Cardiac muscle cell (in vitro differentiated cells and primary cell): ENCODE data around the gene CYP46A1. TPM values are rescaled to one million over a fixed set of nuclear protein-coding genes. Genes with fewer than 3 reads are reported as not detected.

Source experiments
- DNase-seq, 2 donors: peaks; one replicate each; pipeline versions ENCODE4 v3.0.0 to v3.0.0-alpha.2; 2010 to 2017; ENCODE audit warnings: low read depth in 1 of 2, low spot score in 1 of 2
- H3K27ac ChIP-seq: fragments of 200-600 bp; sonication (generic); 2 replicates; pipeline ENCODE4 v1.5.1; 2016
- H3K27me3 ChIP-seq: fragments of 200-600 bp; sonication (generic); 2 replicates; pipeline ENCODE4 v1.6.0; 2016; ENCODE audit warnings: control low read depth
- H3K36me3 ChIP-seq: fragments of 200-600 bp; sonication (generic); 2 replicates; pipeline ENCODE4 v1.5.1; 2016; ENCODE audit warnings: control low read depth
- H3K4me1 ChIP-seq: fragments of 200-600 bp; sonication (generic); 2 replicates; pipeline ENCODE4 v1.8.1; 2017; ENCODE audit warnings: low read depth, mild to moderate bottlenecking, mixed run types
- H3K4me3 ChIP-seq: fragments of 200-600 bp; sonication (generic); 2 replicates; pipeline ENCODE4 v1.5.1; 2016; ENCODE audit warnings: mild to moderate bottlenecking
- H3K9me3 ChIP-seq: fragments of 200-600 bp; sonication (generic); 2 replicates; pipeline ENCODE4 v1.5.1; 2017; ENCODE audit warnings: low read depth, mild to moderate bottlenecking, control low read depth
- polyA plus RNA-seq: library from polyadenylated mRNA; unstranded; fragments of >200 nt; fragmentation: Nextera tagmentation; extraction: Ambion mirVana; gene quantifications from 2 replicates; pipeline ENCODE4 v1.2.1, GENCODE V29; 2016
- total RNA-seq: library from RNA; depleted of rRNA; stranded (reverse); fragments of >200 nt; gene quantifications from 2 replicates; pipeline ENCODE4 v1.2.3, GENCODE V29; 2016
- TF ChIP-seq, protein P1 (sequence below): IDR thresholded peaks from 2 replicates; pipeline ENCODE4 v1.5.1; 2012; ENCODE audit warnings: low read depth, mild to moderate bottlenecking, low read length

The CYP46A1 gene
- total and polyA plus RNA-seq, 2 experiments from 2014 or later: 11.1 to 15.0 TPM

GRCh38 chr14:99654235-99654985, 29.7 kb upstream of the CYP46A1 start:
- TF ChIP-seq, protein P1, sequence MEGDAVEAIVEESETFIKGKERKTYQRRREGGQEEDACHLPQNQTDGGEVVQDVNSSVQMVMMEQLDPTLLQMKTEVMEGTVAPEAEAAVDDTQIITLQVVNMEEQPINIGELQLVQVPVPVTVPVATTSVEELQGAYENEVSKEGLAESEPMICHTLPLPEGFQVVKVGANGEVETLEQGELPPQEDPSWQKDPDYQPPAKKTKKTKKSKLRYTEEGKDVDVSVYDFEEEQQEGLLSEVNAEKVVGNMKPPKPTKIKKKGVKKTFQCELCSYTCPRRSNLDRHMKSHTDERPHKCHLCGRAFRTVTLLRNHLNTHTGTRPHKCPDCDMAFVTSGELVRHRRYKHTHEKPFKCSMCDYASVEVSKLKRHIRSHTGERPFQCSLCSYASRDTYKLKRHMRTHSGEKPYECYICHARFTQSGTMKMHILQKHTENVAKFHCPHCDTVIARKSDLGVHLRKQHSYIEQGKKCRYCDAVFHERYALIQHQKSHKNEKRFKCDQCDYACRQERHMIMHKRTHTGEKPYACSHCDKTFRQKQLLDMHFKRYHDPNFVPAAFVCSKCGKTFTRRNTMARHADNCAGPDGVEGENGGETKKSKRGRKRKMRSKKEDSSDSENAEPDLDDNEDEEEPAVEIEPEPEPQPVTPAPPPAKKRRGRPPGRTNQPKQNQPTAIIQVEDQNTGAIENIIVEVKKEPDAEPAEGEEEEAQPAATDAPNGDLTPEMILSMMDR: peak; percentile 3
- Histone ChIP-seq H3K4me1 (no peaks in the 10 kb centered on the region), H3K27ac (no peak overlapping the region), H3K9me3 (no peaks in the 10 kb centered on the region), H3K36me3 (no peaks in the 10 kb centered on the region), H3K4me3 (no peak overlapping the region), H3K27me3 (peaks cover 10% of the 10 kb centered on the region)
- peak in 1 of 2 donors; percentile 92 for DNase-seq

DNA sequence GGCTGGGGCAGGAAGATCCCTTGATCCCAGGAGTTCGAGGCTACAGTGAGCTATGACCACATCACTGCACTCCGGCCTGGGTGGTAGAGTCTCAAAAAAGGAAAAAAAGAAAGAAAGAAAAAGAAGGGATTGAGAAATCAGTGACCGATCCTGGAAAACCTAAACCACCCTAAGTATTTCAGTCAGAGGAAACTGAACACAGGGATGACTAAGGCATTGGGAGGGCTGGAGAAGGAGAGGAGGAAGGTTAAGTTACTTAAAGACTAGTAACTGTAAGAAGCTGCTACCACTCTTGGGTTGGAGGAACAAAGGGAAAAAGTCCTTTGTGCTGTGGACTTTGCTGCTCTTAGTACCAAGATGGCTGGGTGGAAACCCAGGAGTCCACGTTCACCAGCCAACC, 28.6 kb upstream of the CYP46A1 start:
- no peak overlapping the region for H3K27ac ChIP-seq
- peak in 1 of 2 donors; percentile 60 for DNase-seq
- no peaks in the 10 kb centered on the region for H3K9me3 ChIP-seq
- no peaks in the 10 kb centered on the region for H3K36me3 ChIP-seq
- peaks cover 21% of the 10 kb centered on the region for H3K27me3 ChIP-seq
- TF ChIP-seq, protein P1: no peak
- no peaks in the 10 kb centered on the region for H3K4me1 ChIP-seq
- no peak overlapping the region for H3K4me3 ChIP-seq

GRCh38 chr14:99656171-99656570, 27.9 kb upstream of the CYP46A1 start:
- Histone ChIP-seq H3K4me1 (no peaks in the 10 kb centered on the region), H3K9me3 (no peaks in the 10 kb centered on the region), H3K4me3 (no peak overlapping the region), H3K27me3 (peaks cover 24% of the 10 kb centered on the region), H3K27ac (no peak overlapping the region), H3K36me3 (no peaks in the 10 kb centered on the region)
- TF ChIP-seq, protein P1: no peak
- DNase-seq: no peak

DNA sequence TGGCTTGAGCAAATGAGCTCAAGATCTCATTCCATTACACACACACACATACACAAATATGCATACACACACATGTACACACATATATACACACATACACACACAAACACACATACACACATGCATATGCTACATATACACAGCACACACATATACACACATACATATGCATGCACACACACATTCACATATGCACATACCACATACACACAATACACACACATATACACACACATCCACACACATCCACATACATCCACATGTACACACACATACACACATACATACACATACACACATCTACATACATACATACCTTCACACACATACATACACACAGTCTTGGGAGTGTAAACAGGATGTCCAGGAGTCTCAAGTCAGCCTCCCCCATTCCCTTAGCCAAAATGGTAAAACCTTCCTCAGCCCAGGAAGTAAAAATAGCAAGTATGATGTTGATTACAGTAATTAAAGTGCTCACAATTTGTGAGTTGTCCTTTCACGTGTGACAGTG, 26.4 kb upstream of the CYP46A1 start:
- Histone ChIP-seq H3K27ac (no peak overlapping the region), H3K27me3 (peaks cover 24% of the 10 kb centered on the region), H3K9me3 (no peaks in the 10 kb centered on the region), H3K4me1 (no peaks in the 10 kb centered on the region), H3K36me3 (no peaks in the 10 kb centered on the region), H3K4me3 (no peak overlapping the region)
- DNase-seq: no peak
- TF ChIP-seq, protein P1: no peak

- Histone ChIP-seq H3K9me3 (no peaks in the 10 kb centered on the region), H3K27ac (no peak overlapping the region), H3K27me3 (peaks cover 24% of the 10 kb centered on the region), H3K4me3 (no peak overlapping the region), H3K4me1 (peaks cover under 1% of the 10 kb centered on the region), H3K36me3 (no peaks in the 10 kb centered on the region)
- TF ChIP-seq, protein P1: no peak
- no peak for DNase-seq
These were observed 25.8 kb upstream of the CYP46A1 start for GRCh38 chr14:99658218-99658845.
